ENCODE data around the gene NEK1. TPM values are rescaled to one million over a fixed set of nuclear protein-coding genes. Genes with fewer than 3 reads are reported as not detected.
"Not testable (repeated sequence)": the region's sequence is repeated elsewhere in the genome, so short reads cannot be mapped to it uniquely, and the experiment has no call there.

Gene NEK1
- total RNA-seq, 2 experiments from 2014 or later = 12.9 to 21.6 TPM

DNA sequence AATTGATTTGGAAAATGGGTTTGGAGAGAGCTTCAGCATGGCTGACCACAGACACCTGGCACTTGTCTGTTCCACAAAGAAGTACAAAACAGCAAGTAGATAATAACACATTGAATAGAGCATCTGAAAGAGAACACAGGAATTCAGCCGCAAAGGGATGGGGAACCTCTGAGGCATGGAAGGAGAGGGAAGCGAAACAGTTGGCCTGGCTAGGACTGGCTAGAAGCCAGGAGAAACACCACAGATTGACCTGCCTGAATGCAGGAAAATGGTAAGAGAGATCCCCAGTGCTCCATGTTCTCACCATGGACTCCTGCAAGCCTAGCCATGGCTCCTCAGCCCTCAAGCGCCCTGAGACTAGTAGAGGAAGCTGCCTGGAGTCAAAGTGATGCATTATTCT lies 171.9 kb downstream of the NEK1 start:
- no peak overlapping the region for H3K27ac Mint-ChIP-seq
- CTCF ChIA-PET = no interaction called here
- no peaks in the 10 kb centered on the region for H3K27me3 Mint-ChIP-seq
- peaks cover 31% of the 10 kb centered on the region for H3K36me3 Mint-ChIP-seq
- peaks cover 14% of the 10 kb centered on the region for H3K9me3 Mint-ChIP-seq (ENCODE audit: low read depth)
- H3K4me3 Mint-ChIP-seq = no peak overlapping the region
- DNase-seq = no peak
- no peaks in the 10 kb centered on the region for H3K4me1 Mint-ChIP-seq
- no peak for ATAC-seq

DNA sequence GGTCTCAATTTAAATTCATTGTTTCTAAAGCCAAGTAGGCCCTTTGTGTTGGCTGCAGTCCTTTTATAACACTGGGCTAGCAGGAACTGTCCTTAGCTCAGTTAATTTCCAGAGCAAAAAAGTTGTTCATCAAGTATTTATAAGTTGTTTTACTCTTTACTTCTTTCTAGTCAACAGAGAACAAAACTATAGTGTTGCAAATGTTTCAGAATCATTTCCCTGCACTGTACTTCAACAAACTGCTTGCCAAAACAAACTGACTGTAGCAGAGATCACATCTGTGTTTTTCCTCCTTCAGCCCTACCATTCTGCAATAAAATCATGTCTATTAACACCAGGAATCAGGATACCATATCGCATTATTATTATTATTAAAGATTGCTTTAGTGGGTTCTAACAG lies 173.1 kb downstream of the NEK1 start:
- no peak overlapping the region for H3K27ac Mint-ChIP-seq

DNA sequence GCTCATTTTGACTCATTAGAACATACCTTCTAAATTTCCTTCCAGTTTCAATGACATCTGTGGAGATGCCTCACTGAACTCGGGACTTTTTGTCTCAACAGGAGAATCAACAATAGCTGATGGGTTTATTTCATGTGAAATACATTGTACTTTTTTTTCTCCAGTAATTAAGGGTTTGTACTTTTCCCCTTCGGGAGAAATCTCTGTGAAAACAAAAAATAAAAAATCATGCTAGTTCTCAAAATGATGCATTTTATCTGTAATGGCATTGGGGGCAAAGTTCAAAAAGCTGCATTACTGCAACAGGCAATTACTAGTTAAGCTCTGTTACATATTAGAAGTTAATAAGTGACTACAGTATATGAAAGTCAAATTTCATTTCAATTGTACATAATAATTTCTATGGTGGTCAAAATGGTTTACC lies 174.3 kb downstream of the NEK1 start:
- H3K4me1 Mint-ChIP-seq = no peaks in the 10 kb centered on the region
- CTCF ChIA-PET = no interaction called here
- H3K9me3 Mint-ChIP-seq (ENCODE audit: low read depth) = peaks cover 2% of the 10 kb centered on the region
- no peak overlapping the region for H3K27ac Mint-ChIP-seq
- peaks cover 11% of the 10 kb centered on the region for H3K36me3 Mint-ChIP-seq
- no peak for DNase-seq
- no peak for ATAC-seq
- H3K27me3 Mint-ChIP-seq = no peaks in the 10 kb centered on the region
- H3K4me3 Mint-ChIP-seq = no peak overlapping the region

More for the DNA sequence above, 173.1 kb downstream of the NEK1 start:
- no peak for DNase-seq
- peaks cover 9% of the 10 kb centered on the region for H3K9me3 Mint-ChIP-seq (ENCODE audit: low read depth)
- no peak overlapping the region for H3K4me3 Mint-ChIP-seq
- ATAC-seq = no peak
- CTCF ChIA-PET = interaction anchor here (0.7 kb wide), 1 partner anchor 117 kb away, joined by 5 read pairs; no protein-coding TSS in a partner anchor
- H3K36me3 Mint-ChIP-seq = peaks cover 20% of the 10 kb centered on the region
- no peaks in the 10 kb centered on the region for H3K4me1 Mint-ChIP-seq
- H3K27me3 Mint-ChIP-seq = no peaks in the 10 kb centered on the region

DNA sequence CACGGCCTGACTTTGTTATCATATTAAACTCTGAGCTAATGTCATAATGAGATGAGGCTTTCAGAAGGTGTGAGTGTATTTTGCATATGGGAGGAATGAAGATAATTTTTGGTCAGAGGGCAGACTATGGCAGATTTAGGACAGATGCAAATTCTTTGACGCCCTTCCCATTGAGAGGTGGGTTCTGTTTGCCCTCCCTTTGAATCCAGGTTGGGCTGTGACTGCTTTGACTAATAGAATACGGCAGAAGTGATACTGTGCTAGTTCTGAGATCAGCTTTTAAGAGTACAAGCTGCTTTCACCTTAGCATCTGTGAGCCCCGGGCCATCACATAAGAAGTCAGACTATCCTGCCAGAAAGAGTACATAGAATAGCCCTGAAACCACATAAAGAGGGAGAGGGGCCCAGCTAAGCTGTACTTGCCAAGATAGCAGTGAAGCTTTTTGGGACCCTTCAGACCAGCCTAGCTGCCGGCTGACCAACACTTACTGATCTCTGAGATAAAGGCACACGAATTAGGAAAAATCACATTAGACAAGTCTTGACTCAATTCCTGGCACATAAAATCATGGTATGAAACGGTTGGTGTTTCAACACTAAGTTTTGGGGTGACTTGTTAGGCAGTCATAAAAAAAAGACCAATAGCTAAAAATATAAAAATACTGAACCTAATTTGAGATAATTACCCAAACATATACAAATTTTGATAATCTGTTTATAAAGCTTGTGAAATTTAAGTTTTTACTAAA lies 174.9 kb downstream of the NEK1 start:
- no peak overlapping the region for H3K27ac Mint-ChIP-seq
- H3K27me3 Mint-ChIP-seq = no peaks in the 10 kb centered on the region
- DNase-seq (no peak), ATAC-seq (no peak)
- no peak overlapping the region for H3K4me3 Mint-ChIP-seq
- H3K36me3 Mint-ChIP-seq = peaks cover 7% of the 10 kb centered on the region
- CTCF ChIA-PET = no interaction called here
- H3K4me1 Mint-ChIP-seq = no peaks in the 10 kb centered on the region
- H3K9me3 Mint-ChIP-seq (ENCODE audit: low read depth) = peaks cover 2% of the 10 kb centered on the region

DNA sequence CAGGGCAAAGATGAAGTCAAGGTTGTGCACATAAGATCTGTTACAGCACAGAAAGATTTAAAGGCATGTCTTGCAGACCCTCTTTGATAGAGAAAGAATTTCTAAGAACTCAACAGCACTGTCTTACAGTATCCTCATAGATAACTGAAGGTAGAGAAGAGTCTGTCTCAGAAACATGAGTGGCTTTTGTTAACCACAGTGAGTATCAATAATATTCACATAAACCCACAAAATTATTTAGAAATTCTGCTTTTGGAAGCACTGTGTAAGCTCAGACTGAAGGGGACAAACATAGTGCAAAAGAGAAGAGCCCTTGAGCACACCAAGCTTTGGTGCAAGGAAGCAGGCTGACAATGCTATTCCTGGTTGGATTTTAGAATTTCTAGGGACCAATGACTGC lies 175.6 kb downstream of the NEK1 start:
- Mint-ChIP-seq H3K4me3 (no peak overlapping the region), H3K4me1 (no peaks in the 10 kb centered on the region), H3K9me3 (ENCODE audit: low read depth) (no peaks in the 10 kb centered on the region), H3K27ac (no peak overlapping the region), H3K36me3 (peaks cover 3% of the 10 kb centered on the region), H3K27me3 (no peaks in the 10 kb centered on the region)
- CTCF ChIA-PET = no interaction called here
- DNase-seq (no peak), ATAC-seq (no peak)

DNA sequence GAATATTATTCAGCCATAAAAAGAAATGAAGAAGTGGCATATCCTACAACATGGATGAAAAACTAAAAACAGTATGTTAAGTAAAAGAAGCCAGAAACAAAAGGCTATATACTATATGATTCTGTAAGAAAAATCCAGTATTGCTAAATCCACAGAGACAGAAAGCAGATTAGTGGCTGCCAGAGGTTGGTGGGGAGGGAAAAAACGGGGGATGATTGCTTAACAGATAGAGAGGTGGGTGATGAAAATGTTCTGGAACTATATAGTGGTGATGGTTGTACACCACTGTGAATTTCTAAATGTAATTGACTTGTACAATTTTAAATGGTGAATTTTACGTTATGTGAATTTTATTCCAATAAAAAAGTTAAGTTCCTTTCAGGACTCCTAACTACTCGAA lies 184.0 kb downstream of the NEK1 start:
- no peaks in the 10 kb centered on the region for H3K4me1 Mint-ChIP-seq
- no peak overlapping the region for H3K27ac Mint-ChIP-seq
- H3K4me3 Mint-ChIP-seq = no peak overlapping the region
- DNase-seq = no peak
- H3K27me3 Mint-ChIP-seq = no peaks in the 10 kb centered on the region
- ATAC-seq = no peak
- CTCF ChIA-PET = no interaction called here
- peaks cover 15% of the 10 kb centered on the region for H3K36me3 Mint-ChIP-seq
- no peaks in the 10 kb centered on the region for H3K9me3 Mint-ChIP-seq (ENCODE audit: low read depth)

DNA sequence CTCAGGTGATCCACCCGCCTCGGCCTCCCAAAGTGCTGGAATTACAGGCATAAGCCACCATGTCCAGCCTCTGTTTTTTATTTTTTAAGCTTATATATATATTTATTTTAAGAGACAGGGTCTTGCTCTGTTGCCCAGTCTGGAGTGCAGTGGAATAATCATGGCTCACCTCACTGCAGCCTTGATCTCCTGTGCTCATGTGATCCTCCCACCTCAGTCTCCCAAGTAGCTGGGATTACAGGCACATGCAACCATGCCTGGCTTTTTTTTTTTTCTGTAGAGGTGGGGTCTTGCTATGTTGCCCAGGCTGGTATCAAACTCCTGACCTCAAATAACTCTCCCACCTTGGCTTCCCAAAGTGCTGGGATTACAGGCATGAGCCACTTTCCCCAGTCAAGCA lies 184.7 kb downstream of the NEK1 start:
- H3K27ac Mint-ChIP-seq; ATAC-seq; H3K4me1 Mint-ChIP-seq; DNase-seq; H3K9me3 Mint-ChIP-seq (ENCODE audit: low read depth); H3K27me3 Mint-ChIP-seq; CTCF ChIA-PET; H3K4me3 Mint-ChIP-seq: not testable (repeated sequence)
- H3K36me3 Mint-ChIP-seq = peaks cover 15% of the 10 kb centered on the region

DNA sequence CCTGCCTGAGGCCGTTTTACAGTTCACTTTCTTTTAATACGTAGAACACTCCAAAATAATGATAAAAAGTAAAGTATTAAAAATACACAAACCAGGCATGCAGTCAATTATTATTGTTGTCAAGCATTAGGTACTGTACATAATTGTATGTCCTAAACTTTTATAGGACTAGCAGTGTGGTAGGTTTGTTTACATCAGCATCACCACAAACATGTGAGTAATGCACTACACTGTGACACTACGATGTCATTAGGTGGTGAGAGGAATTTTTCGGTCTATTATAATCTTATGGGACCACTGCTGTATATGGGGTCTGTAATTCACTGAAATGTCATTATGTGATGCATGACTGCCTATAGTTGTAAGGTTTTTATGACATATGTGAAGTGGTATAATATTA lies 192.1 kb downstream of the NEK1 start:
- Mint-ChIP-seq H3K27me3 (no peaks in the 10 kb centered on the region), H3K4me1 (peaks cover 12% of the 10 kb centered on the region), H3K9me3 (ENCODE audit: low read depth) (no peaks in the 10 kb centered on the region), H3K36me3 (peaks cover 30% of the 10 kb centered on the region), H3K4me3 (no peak overlapping the region), H3K27ac (no peak overlapping the region)
- no peak for DNase-seq
- ATAC-seq = no peak
- CTCF ChIA-PET = no interaction called here

DNA sequence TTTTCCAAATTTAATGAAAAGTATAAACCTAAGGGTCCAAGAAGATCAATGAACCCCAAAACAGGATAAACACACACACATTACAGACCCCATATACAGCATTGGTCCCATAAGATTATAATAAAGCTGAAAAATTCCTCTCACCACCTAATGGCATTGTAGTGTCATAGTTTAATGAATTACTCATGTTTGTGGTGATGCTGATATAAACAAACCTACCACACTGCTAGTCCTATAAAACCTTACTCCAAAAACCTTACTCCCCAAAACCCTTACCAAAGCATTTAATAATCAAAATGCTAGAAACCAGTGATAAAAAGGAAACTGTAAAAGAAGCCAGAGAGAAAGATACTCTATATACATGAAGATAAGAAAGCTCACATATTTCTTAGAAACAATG lies 193.5 kb downstream of the NEK1 start:
- Mint-ChIP-seq H3K36me3 (peaks cover 25% of the 10 kb centered on the region), H3K27me3 (no peaks in the 10 kb centered on the region), H3K9me3 (ENCODE audit: low read depth) (no peaks in the 10 kb centered on the region), H3K4me3 (no peak overlapping the region), H3K4me1 (peaks cover 12% of the 10 kb centered on the region), H3K27ac (no peak overlapping the region)
- ATAC-seq (no peak), DNase-seq (no peak)
- CTCF ChIA-PET = no interaction called here

DNA sequence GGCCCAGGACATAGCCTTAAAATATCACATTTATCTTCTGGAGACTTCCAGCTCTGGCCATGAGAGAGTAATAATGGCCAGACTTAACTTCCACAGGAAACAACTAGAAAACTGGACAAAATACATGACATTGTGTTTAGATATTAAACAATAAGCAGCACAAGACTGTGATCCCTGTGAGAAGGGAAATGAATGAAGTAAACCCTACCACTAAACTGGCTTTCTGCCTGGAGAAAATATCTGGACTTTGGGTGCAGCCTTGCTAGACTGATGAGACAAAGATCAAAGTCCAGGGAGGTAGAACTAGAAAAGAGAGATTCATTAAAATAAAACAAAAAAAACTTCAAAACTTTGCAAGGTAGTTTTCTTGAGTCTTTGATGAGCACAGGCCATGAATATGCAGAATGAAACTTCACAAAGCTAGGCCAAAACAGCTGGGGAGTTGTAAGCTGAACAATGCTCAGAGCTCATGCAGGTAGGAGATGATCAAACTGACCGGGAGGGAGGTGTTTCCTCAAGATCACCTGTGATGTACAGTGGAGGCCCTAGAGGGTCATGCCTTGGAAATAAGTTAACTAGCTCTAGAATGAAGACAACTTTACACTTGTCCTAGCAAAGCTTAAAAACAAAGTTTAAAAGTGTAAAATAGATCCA lies 194.6 kb downstream of the NEK1 start:
- ATAC-seq = no peak
- no peak for DNase-seq
- CTCF ChIA-PET = no interaction called here
- Mint-ChIP-seq H3K36me3 (peaks cover 25% of the 10 kb centered on the region), H3K27me3 (no peaks in the 10 kb centered on the region), H3K27ac (no peak overlapping the region), H3K4me1 (peaks cover 13% of the 10 kb centered on the region), H3K9me3 (ENCODE audit: low read depth) (no peaks in the 10 kb centered on the region), H3K4me3 (no peak overlapping the region)

DNA sequence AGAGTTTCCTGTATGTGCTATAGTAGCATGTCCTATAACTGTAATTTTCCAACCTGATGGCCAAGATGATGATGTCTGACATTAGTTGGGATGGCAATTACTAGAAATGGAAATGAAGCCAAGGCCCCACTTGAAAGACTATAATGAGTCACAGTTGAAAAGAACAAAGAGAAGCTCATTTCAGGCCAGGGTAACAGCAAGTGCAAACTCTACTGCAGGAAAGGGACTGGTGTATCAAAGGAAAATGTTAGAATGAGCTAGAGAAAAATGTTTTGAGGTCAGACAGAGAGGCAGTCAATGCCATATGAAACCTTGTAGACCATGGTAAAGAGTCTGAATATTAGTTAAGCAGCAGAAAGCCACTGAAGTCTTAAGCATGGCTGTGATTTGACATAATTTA lies 195.4 kb downstream of the NEK1 start:
- ATAC-seq = peak; percentile 36
- no peak for DNase-seq
- peaks cover 20% of the 10 kb centered on the region for H3K36me3 Mint-ChIP-seq
- H3K4me1 Mint-ChIP-seq = peaks cover 19% of the 10 kb centered on the region
- no peaks in the 10 kb centered on the region for H3K9me3 Mint-ChIP-seq (ENCODE audit: low read depth)
- no peaks in the 10 kb centered on the region for H3K27me3 Mint-ChIP-seq
- H3K27ac Mint-ChIP-seq = no peak overlapping the region
- no peak overlapping the region for H3K4me3 Mint-ChIP-seq
- CTCF ChIA-PET = no interaction called here

DNA sequence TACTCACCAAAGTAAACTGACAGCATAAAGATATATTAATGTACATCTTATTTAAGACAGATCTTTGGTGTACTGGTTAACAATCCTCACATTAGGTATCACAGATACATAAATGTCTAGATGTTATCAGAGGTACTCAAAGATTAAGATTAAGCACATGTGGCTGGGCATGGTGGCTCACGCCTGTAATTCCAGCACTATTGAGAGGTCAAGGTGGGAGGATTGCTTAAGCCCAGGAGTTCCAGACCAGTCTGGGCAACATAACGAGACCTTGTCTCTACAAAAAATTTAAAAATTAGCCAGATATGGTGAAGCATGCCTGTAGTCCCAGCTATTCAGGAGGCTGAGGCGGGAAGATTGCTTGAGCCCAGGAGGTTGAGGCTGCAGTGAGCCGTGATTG lies 195.9 kb downstream of the NEK1 start:
- H3K36me3 Mint-ChIP-seq = peaks cover 16% of the 10 kb centered on the region
- no peaks in the 10 kb centered on the region for H3K27me3 Mint-ChIP-seq
- no peak overlapping the region for H3K4me3 Mint-ChIP-seq
- no peak for DNase-seq
- H3K9me3 Mint-ChIP-seq (ENCODE audit: low read depth) = no peaks in the 10 kb centered on the region
- H3K4me1 Mint-ChIP-seq = peaks cover 23% of the 10 kb centered on the region
- H3K27ac Mint-ChIP-seq = no peak overlapping the region
- ATAC-seq = no peak
- CTCF ChIA-PET = no interaction called here

DNA sequence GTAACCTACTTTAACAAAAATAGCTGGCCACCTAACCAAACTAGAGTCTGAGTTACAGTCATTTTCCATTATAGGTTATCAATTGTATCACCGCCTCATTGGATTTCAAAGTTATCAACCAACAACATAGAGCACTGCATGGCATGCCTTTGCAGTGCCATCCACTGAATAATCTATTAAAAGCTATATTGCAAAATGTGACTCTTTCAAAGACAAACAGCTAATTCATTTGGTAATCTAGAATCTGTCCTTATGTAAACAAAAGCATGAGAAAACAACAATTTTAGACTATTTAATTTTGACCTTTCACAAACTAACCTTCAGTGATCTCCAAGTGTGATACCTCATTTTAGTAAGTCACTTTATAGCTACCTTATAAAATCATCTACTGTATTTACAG lies 197.5 kb downstream of the NEK1 start:
- Mint-ChIP-seq H3K9me3 (ENCODE audit: low read depth) (no peaks in the 10 kb centered on the region), H3K4me3 (no peak overlapping the region), H3K27ac (no peak overlapping the region), H3K4me1 (peaks cover 38% of the 10 kb centered on the region), H3K27me3 (no peaks in the 10 kb centered on the region), H3K36me3 (peaks cover 10% of the 10 kb centered on the region)
- CTCF ChIA-PET = no interaction called here
- ATAC-seq = no peak
- no peak for DNase-seq

DNA sequence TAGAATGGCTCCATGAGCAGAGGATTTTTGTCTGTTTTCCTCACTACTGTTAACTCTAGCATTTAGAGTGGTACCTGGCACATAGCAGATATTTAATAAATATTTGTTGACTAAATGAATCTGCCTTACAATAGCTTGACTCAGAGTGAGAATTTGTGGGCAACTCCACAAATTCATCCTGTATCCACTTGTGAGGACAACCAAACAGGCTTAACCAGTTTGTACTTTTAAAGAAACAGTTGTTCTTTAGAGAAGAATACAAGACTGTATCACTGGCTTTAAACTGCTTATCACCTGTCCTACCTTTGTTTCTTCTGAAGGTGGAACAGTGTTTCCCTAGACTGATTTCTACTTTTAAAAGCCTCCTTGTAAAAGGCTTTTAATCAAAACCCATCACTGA lies 200.3 kb downstream of the NEK1 start:
- H3K27ac Mint-ChIP-seq = no peak overlapping the region
- CTCF ChIA-PET = no interaction called here
- no peaks in the 10 kb centered on the region for H3K27me3 Mint-ChIP-seq
- DNase-seq (no peak), ATAC-seq (no peak)
- peaks cover 11% of the 10 kb centered on the region for H3K36me3 Mint-ChIP-seq
- H3K4me1 Mint-ChIP-seq = peaks cover 36% of the 10 kb centered on the region
- H3K9me3 Mint-ChIP-seq (ENCODE audit: low read depth) = peaks cover 2% of the 10 kb centered on the region
- no peak overlapping the region for H3K4me3 Mint-ChIP-seq
